GM18526 (cell line): Measurements from ENCODE around the gene NHERF1.

Source experiments
- POLR2A ChIP-seq: IDR thresholded peaks from 3 replicates; pipeline ENCODE4 v1.6.1; 2011; ENCODE audit not compliant: insufficient read length; ENCODE audit errors: extremely low read depth

Gene NHERF1

DNA sequence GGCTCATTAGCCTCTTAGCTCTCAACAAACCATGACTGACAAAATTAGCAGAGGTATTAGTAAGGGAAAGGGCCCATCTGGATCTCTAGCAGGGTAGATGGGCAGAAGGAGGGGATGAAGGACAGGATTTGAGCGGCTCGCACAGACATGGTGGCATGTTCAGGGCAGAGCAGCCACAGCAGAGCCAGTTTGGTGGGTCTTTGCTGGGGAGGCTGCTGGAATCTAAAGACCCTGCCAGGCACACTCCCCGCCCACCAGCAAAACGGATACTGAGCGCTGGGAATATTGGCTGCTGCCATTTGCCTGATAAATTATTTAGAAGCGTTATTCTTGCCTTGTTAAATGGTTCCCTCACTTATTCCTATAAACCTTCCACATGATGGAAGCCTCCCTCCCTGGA lies 48.4 kb downstream of the NHERF1 start:
- TF ChIP-seq POLR2A, result no peak

DNA sequence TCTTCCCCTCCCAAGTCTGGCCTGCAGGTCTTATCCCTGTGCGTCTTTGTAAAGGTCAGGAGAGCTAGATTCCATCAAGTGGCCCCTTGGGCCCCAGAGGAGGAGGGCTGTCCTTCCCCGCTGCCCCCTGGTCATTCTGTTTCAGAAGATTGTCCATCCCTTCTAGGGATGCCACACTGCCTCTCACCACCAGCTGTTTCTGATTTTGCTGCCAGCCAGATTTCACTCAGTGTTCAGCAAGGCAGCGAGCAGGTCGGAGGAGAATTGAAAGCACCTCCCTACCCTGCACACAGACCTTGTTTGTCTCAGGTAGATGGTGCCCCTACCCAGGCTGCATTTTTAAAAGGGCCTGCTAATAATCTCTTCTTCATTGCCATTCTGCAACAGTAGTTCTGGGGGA lies 49.4 kb downstream of the NHERF1 start:
- TF ChIP-seq POLR2A, result no peak

DNA sequence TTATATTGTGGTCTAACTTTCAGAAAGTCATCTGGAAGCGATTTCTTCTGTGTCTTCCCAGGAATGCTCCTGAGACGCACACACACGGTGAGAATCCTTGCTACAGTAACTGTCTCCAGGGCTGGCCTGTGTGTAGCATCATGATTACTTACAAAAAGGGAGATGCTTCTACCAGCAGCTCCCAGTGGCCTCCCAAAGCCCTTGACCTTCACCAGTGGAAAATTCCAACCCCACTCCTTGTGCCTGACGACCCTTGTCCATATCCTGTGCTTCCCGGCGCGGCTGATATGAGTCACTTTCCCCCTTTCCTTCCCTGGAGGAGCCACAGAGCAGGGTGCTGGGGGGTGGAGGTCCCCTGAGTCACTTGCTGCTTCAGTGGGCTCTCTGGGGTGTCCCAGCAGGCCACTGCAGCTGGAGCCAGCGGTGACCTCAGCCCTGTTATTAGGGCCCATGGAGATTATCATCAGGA lies 49.8 kb downstream of the NHERF1 start:
- TF ChIP-seq POLR2A, result no peak

DNA sequence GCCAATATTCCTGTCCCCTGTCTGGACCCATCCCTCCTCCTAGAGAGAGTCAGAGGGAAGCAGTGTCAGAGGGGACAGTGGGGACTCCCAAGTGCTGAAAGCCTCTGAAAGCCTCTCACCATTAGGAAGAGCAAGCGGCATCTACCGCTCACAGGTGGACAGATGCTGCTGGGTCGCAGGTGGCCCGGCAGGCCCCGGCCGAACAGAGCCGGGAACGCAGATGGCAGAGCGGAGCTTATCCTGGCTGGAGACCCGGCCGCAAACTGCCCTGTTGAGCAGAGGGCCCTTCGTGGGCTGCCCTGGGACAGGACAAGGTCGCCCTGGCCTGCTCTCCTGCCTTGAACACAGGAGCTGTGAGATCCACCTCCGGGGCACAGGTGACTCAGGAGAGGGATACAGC lies 50.7 kb downstream of the NHERF1 start:
- TF ChIP-seq POLR2A, result no peak

DNA sequence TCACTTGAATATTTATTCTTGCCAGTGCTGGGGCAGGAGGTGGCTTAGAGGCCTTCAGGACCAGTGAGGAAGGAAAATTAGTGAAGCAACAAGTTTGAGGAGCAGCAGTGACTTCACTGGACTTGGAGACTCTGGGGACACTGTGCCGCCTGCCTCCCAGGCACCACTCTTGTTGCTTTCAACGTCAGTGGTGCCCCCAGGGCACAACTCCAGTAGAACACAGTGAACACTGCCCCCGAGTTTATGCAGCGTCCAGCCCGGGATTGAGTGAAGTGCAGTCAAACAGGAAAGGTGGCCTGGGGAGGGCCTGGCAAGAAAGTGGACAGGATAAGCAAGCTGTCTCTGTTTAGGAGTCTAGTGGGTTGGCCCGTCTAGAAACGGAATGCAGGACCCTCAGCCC lies 52.1 kb downstream of the NHERF1 start:
- TF ChIP-seq POLR2A, result no peak

DNA sequence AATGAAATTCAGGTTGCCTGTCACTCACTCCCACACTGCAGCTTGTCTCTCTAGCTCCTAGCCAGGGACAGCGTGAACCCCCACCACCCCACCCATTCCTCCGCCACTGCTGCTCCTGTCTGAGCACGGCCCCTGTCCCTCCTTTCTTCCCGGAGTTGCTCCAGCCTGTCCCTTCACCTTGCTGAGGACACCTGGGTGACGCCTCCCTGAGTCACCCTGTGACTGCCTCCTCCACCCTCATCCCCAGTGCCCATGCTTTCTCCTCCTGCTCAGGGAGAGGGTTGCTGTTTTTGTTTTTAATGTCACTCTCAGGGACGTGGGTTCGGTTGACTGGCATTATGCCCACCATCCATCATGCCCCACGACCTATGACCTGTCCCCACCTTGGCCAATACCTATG lies 53.5 kb downstream of the NHERF1 start:
- no peak for TF ChIP-seq POLR2A

DNA sequence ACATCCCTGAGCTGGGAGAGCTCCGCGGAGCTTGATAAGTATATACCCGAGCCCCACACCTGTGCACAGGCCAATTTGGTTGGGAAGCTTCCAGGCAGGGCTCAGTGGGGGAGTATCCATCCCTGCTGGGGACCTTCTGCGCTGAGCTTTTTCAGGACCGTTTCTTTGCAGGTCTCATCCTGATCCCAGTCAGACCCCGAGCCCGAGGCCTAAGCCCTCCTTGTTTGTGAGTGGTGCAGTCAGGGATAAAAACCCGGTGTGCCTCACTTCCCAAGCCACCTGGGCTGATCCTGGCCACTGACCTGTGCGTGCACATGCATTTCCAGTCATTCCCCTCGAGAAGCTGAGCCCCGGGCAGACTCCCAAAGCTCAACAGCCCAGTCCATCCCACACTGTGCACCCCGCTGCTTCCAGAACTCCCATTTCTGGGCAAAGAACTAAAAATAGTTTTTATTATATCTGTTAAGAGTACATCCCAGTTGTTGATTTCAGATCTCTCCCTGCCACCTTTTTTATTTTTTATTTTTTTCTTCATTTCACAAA lies 55.0 kb downstream of the NHERF1 start:
- TF ChIP-seq POLR2A, result no peak

DNA sequence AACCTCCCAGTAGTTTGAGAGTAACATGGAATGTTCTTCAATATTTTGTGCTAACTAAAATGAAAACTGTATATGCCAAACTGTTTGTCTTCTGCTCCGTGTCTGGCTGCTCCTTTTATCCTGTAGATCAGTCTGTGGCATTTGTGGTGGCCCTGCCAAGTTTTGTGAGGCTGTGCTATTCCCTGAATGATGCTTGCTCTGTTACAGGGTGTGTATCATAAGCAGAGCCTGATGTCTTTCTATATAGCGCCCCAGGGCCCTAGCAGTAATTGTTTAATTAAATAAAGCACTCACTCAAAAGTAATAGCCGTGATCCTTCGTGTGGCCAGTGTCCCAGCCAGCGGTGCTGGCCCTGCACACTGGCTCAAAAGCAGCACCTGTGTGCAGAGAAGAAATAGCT lies 55.5 kb downstream of the NHERF1 start:
- no peak for TF ChIP-seq POLR2A

DNA sequence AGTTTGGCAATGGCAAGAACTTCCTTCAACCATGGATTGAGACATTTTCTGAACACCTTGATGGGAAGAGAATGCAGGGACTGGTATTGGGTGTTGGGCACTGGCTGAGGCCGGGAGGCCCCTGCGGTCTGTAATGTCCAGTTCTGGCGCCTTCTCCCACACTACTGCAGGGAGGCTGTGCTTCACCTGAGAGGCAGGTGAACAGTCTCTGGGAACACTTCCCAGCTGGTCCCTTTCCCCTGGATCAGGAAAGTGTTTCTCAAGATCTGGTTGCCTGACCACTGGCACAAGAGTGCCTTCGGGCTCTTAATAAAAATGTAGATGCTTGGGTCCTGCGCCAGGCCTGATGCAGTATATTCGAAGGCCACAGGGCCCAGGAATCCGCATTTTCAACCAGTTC lies 56.3 kb downstream of the NHERF1 start:
- no peak for TF ChIP-seq POLR2A

DNA sequence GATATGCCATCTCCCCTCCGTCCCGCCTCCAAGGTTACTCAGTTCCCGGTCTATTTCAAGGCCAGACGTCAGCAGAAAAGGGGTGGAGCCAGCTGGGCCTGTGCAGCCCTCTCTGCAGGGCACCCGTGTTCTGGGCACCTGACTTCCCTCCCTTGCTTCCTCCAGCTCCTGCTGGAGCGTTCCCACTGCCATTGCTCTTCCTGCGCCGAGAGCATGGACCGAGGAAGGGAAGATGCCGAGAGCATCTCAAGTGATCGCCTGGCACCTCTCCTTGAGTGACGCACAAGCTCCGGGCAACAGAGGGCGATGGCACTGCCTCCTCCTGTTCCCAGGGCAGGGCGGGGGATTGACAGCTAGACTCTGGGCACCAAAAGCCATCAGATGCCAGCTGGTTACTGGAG lies 57.2 kb downstream of the NHERF1 start:
- TF ChIP-seq POLR2A, result no peak

DNA sequence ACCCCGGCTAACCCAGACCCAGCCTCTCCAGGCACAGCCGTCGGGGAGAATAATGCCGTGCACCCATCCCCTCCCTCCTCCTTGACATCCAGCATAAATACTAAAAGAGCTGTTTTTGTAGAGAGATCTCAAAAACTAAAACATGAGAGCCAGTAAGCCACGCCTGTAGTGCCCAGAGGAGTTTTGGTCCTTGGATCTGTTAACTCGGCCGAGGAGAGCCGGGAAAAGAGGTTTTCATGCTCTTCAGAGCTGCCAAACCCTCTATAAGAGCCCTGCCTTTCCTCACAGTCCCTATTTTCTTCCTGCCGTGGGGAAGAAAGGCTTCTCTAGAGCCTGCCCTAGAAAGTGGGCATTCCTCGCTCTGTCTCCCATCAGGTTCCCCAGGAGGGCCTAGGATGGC lies 57.9 kb downstream of the NHERF1 start:
- TF ChIP-seq POLR2A, result no peak

DNA sequence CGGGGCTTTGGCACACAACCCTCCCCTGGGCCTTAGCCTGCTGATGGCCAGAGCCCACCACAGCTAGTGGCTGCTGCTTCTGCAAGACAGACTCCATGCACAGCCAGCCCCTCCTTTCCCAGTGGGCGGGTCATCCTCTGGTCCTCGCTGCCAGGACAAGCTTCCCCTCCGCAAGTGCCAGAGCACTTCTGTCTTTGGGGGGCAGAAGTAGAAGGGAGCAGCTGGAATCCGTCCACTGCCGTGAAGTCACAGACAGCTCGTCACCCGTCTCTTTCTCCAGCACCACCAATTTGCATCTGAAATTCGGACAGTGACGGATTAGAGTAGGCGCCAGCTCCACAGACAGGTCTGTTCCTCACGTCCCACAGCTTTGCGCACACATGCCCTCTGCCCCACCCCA lies 59.0 kb downstream of the NHERF1 start:
- no peak for TF ChIP-seq POLR2A

DNA sequence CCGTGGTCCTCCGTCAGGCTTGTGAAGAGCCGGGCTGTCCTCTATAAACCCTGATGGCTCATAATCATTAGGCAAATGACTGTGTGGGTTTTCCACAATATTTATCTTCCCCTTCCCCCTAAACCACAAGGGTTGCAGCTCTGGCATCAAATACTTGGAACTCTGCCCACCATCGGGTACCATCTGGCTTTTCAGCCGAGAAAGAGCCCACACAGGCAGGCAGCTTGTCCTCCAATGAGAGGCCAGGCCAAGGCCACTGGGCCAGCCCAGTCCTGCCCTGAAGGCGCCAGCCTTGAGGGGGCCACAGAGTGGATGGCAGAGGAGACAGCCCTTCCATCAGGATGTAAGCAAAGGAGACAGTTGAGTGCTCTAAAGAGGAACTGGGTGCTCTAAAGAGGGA lies 59.5 kb downstream of the NHERF1 start:
- no peak for TF ChIP-seq POLR2A

DNA sequence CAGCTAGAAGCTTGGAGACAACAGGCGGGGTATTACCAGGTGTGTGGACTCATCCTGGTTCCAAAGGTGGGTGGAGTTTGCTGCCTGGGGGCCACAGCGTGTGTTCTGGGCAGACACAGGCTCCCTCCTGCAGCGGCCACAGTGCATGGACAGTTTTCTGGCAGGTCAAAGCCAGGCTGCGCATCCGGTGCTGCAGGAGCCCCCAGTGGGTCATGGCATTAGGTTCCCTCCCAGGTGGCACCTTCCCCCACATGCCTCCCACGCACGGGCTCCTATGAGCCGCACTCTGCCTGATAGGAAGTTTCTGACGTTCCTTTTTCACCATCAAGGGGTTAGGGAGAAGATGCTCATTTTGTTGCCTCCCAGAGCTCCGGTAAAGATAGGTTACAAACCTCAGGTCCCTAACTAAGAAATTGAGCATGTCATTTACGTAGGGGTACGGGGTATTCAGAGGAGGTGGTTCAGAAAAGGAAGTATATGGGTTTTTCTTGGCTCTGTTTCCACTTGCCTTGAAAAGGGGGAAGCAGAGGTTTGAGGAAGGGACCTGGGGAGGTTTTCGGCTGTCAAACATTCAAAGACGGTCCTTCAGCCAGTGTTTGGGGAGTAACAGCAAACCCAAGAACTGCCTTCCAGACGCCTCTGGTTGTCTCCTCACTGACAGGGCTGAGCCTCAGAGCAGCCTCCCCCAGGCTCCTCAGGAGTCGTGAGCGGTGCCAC lies 60.4 kb downstream of the NHERF1 start:
- no peak for TF ChIP-seq POLR2A

DNA sequence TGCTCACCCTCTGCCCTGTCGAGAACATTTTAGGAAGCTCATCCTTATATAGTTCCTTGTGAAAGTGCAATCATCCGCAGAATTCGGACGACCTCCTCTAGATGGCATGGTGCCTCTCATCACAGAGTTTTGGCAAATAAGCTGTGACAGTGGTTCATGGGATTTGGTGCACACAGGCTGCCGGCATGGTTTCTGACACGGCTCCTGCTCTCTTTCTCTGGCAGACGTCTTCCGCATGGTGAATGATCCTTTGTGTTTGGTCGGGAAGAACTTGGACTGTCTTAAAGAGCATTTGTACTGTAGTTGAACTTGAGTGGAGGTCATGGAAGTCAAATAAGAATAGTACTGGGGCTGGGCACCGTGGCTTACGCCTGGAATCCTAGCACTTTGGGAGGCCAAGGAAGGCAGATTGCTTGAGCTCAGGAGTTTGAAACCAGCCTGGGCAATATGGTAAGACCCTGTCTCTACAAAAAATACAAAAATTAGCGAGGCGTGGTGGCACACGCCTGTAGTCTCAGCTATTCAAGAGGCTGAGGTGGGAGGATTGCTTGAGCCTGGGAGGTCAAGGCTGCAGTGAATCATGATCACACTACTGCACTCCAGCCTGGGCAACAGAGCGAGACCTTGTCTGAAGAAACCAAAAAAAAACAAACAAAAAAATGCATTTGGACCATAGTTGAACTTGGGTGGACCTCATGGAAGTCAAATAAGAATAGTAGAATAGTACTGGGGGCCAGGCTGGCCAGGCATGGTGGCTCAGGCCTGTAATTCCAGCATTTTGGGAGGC lies 62.5 kb downstream of the NHERF1 start:
- no peak for TF ChIP-seq POLR2A
